GM12801 (cell line): ENCODE data around the gene TENM4.

ENCODE experiments used
- CTCF ChIP-seq: IDR thresholded peaks from one replicate; pipeline ENCODE4 v1.5.1; 2011; ENCODE audit warnings: control low read depth; ENCODE audit not compliant: insufficient read length; ENCODE audit errors: extremely low read depth

Gene TENM4

GRCh38 chr11:79206951-79207350, 233.9 kb downstream of the TENM4 start:
- TF ChIP-seq CTCF, result no peak

- TF ChIP-seq CTCF, result no peak
Observed at GRCh38 chr11:79205786-79206185, 235.0 kb downstream of the TENM4 start.

GRCh38 chr11:79201677-79202347, 239.0 kb downstream of the TENM4 start:
- TF ChIP-seq CTCF, result no peak

GRCh38 chr11:79200398-79201070, 240.3 kb downstream of the TENM4 start:
- TF ChIP-seq CTCF, result no peak

GRCh38 chr11:79199729-79200354, 241.0 kb downstream of the TENM4 start:
- no peak for TF ChIP-seq CTCF

- TF ChIP-seq CTCF, result no peak
Observed at GRCh38 chr11:79198898-79199250, 242.0 kb downstream of the TENM4 start.

GRCh38 chr11:79198203-79198897, 242.5 kb downstream of the TENM4 start:
- TF ChIP-seq CTCF, result no peak
